ENCODE data around the gene VTCN1.

GRCh38 chr1:117096951-117097408, 113.7 kb downstream of the VTCN1 start:
- no peak for TF ChIP-seq CTCF (IDR thresholded peaks at IDR 0.05)
- TF ChIP-seq POLR2AphosphoS5 (IDR thresholded peaks at IDR 0.05) = no peak
- TF ChIP-seq POLR2A (IDR thresholded peaks at IDR 0.05; ENCODE audit: low read depth) = no peak
